ENCODE measurements around the gene TRABD.

Gene TRABD

GRCh38 chr22:50189184-50189848, 3.6 kb downstream of the TRABD start:
- TF ChIP-seq REST (IDR thresholded peaks at IDR 0.05; ENCODE audit: insufficient read depth in 1 of 2, low read depth in 2 of 2, low read length in 2 of 2) (no peak), FOXP2 (optimal IDR thresholded peaks at IDR 0.05; ENCODE audit: borderline replicate concordance, extremely low read depth, extremely low read length, insufficient read depth) (no peak), POLR2AphosphoS5 (IDR thresholded peaks at IDR 0.05; ENCODE audit: low read depth, low read length) (no peak), SIN3A (IDR thresholded peaks at IDR 0.05; ENCODE audit: borderline replicate concordance, insufficient read depth, low read length) (no peak), TAF1 (IDR thresholded peaks at IDR 0.05; ENCODE audit: borderline replicate concordance, insufficient read depth, low read length) (no peak)

GRCh38 chr22:50189849-50190181, 4.1 kb downstream of the TRABD start:
- TF ChIP-seq TAF1 (IDR thresholded peaks at IDR 0.05; ENCODE audit: borderline replicate concordance, insufficient read depth, low read length) (no peak), FOXP2 (optimal IDR thresholded peaks at IDR 0.05; ENCODE audit: borderline replicate concordance, extremely low read depth, extremely low read length, insufficient read depth) (no peak), POLR2AphosphoS5 (IDR thresholded peaks at IDR 0.05; ENCODE audit: low read depth, low read length) (no peak), REST (IDR thresholded peaks at IDR 0.05; ENCODE audit: insufficient read depth in 1 of 2, low read depth in 2 of 2, low read length in 2 of 2) (no peak), SIN3A (IDR thresholded peaks at IDR 0.05; ENCODE audit: borderline replicate concordance, insufficient read depth, low read length) (no peak)

- TF ChIP-seq REST (IDR thresholded peaks at IDR 0.05; ENCODE audit: insufficient read depth in 1 of 2, low read depth in 2 of 2, low read length in 2 of 2): no peak
- no peak for TF ChIP-seq TAF1 (IDR thresholded peaks at IDR 0.05; ENCODE audit: borderline replicate concordance, insufficient read depth, low read length)
- TF ChIP-seq SIN3A (IDR thresholded peaks at IDR 0.05; ENCODE audit: borderline replicate concordance, insufficient read depth, low read length): no peak
- TF ChIP-seq FOXP2 (optimal IDR thresholded peaks at IDR 0.05; ENCODE audit: borderline replicate concordance, extremely low read depth, extremely low read length, insufficient read depth): no peak
- TF ChIP-seq POLR2AphosphoS5 (IDR thresholded peaks at IDR 0.05; ENCODE audit: low read depth, low read length): no peak
Measured at GRCh38 chr22:50190182-50190940, 4.6 kb downstream of the TRABD start.

GRCh38 chr22:50190941-50191741, 5.4 kb downstream of the TRABD start:
- no peak for TF ChIP-seq POLR2AphosphoS5 (IDR thresholded peaks at IDR 0.05; ENCODE audit: low read depth, low read length)
- no peak for TF ChIP-seq REST (IDR thresholded peaks at IDR 0.05; ENCODE audit: insufficient read depth in 1 of 2, low read depth in 2 of 2, low read length in 2 of 2)
- no peak for TF ChIP-seq FOXP2 (optimal IDR thresholded peaks at IDR 0.05; ENCODE audit: borderline replicate concordance, extremely low read depth, extremely low read length, insufficient read depth)
- no peak for TF ChIP-seq SIN3A (IDR thresholded peaks at IDR 0.05; ENCODE audit: borderline replicate concordance, insufficient read depth, low read length)
- no peak for TF ChIP-seq TAF1 (IDR thresholded peaks at IDR 0.05; ENCODE audit: borderline replicate concordance, insufficient read depth, low read length)
